Esophagus muscularis mucosa (tissue), 4 donors: ENCODE data around the gene LEMD3.

Source experiments
- EP300 ChIP-seq: sonication (generic); formaldehyde crosslinking; IDR thresholded peaks from one replicate; pipeline ENCODE4 v1.6.1; 2017; ENCODE audit warnings: antibody characterized with exemption
- POLR2AphosphoS5 ChIP-seq, 2 donors: sonication (generic); formaldehyde crosslinking; IDR thresholded peaks; one replicate each; pipeline ENCODE4 v1.6.1; 2017; ENCODE audit warnings: antibody characterized with exemption in 2 of 2
- TF ChIP-seq, protein P1 (sequence below), 3 experiments: fragments of 200-600 bp in 2 of 3; fragments of 450-650 bp in 1 of 3; sonication (generic) in 2 of 3; IDR thresholded peaks; one replicate each; pipeline ENCODE4 v1.5.1; 2017 to 2019; ENCODE audit warnings: antibody characterized with exemption in 3 of 3, mild to moderate bottlenecking in 2 of 3, moderate library complexity in 1 of 3

DNA sequence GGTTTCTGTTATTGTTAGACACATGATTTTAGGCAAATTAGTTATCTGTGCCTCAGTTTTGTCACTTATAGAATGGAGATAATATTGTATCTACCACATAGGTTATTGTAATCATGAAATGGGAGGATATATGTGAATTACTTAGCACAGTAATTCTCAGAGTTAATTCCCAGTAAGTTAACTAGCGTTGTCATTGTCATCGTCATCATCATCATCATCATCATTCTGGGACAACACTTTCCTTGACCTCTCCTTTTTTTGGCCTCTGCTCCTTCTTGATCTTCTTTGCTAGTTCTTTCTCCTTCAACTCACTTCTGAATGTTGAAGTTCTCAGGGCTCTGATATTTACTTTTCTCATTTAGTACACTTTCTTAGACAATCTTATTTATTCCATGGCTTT lies 122.9 kb downstream of the LEMD3 start:
- TF ChIP-seq, protein P1, sequence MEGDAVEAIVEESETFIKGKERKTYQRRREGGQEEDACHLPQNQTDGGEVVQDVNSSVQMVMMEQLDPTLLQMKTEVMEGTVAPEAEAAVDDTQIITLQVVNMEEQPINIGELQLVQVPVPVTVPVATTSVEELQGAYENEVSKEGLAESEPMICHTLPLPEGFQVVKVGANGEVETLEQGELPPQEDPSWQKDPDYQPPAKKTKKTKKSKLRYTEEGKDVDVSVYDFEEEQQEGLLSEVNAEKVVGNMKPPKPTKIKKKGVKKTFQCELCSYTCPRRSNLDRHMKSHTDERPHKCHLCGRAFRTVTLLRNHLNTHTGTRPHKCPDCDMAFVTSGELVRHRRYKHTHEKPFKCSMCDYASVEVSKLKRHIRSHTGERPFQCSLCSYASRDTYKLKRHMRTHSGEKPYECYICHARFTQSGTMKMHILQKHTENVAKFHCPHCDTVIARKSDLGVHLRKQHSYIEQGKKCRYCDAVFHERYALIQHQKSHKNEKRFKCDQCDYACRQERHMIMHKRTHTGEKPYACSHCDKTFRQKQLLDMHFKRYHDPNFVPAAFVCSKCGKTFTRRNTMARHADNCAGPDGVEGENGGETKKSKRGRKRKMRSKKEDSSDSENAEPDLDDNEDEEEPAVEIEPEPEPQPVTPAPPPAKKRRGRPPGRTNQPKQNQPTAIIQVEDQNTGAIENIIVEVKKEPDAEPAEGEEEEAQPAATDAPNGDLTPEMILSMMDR (IDR thresholded peaks at IDR 0.05) = no peak
- TF ChIP-seq EP300 (no peak), POLR2AphosphoS5 (IDR thresholded peaks at IDR 0.05) (no peak)
